Stimulated activated CD8-positive, alpha-beta memory T cell treated with anti-CD3 and anti-CD28 coated beads, Interleukin-15, amount 100 ng/mL, for 24 hours (primary cell): ENCODE results near the gene LBH.

Source experiments
- DNase-seq: peaks from one replicate; pipeline ENCODE4 v3.0.0-alpha.2; 2020; ENCODE audit warnings: low read depth

The LBH gene

DNA sequence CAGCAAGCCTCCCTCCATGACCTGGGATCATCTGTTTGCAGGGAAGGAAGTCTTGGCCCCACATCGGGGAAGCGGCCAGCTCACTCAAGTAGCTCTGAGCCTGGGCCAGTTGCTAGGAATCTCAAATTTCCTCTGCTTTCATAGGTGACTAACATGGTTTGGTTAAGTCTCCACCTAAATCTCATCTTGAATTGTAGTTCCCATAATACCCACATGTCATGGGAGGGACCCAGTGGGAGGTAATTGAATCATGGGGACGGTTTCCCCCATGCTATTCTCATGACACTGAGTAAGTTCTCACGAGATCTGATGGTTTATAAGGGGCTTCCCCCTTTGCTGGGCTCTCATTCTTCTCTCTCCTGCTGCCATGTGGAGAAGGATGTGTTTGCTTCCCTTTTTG is 75.2 kb downstream of the LBH start:
- no peak for DNase-seq

DNA sequence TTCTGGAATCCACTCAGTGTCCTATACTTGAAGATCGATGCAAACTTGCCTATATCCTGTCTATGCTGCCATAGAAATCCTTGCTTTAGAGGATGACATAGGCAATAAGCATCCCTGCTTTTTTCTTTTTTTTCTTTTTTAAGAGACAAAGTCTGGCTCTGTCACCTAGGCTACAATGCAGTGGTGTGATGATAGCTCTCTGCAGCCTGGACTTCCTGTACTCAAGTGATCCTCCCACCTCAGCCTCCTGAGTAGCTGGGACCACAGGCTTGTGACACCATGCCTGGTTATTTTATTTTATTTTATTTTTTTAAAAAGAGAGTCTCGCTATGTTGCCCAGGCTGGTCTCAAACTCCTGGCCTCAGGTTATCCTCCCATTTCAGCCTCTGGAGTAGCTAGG is 76.9 kb downstream of the LBH start:
- no peak for DNase-seq
